ENCODE results near the gene CLEC4D. TPM values are rescaled to one million over a fixed set of nuclear protein-coding genes. Genes with fewer than 3 reads are reported as not detected.
A peak's percentile ranks its signal among the peaks of the same experiment; 100 is the strongest.

CLEC4D gene
- polyA plus RNA-seq, 1 donor (not counting 4 experiments of a cell fraction or from before 2014, with no cell fraction given), result not detected

GRCh38 chr12:8499616-8500015, 13.7 kb upstream of the CLEC4D start:
- dilution Hi-C loops (cut with MboI; ENCODE audit: extremely low pct_ligation_motif_present, low sequenced_read_pairs), result no loop called here
- no peak for FAIRE-seq
- DNase-seq (ENCODE audit: low read depth, low spot score), result no peak

GRCh38 chr12:8501720-8502119, 11.6 kb upstream of the CLEC4D start:
- FAIRE-seq (no peak), DNase-seq (ENCODE audit: low read depth, low spot score) (no peak)
- no peaks in the 10 kb centered on the region for H3K4me1 ChIP-seq (ENCODE audit: control insufficient read depth, extremely low read depth, insufficient read depth, low read length)
- no peaks in the 10 kb centered on the region for H3K9me3 ChIP-seq (ENCODE audit: control insufficient read depth, low read depth, low read length)
- no peak overlapping the region for H3K27ac ChIP-seq (ENCODE audit: control insufficient read depth, insufficient read depth, low read length)
- dilution Hi-C loops (cut with MboI; ENCODE audit: extremely low pct_ligation_motif_present, low sequenced_read_pairs), result no loop called here
- no peaks in the 10 kb centered on the region for H3K9me1 ChIP-seq (ENCODE audit: control insufficient read depth, extremely low read depth, insufficient read depth, low read length)
- H3K4me3 ChIP-seq (ENCODE audit: control insufficient read depth in 2 of 3, extremely low read depth in 1 of 3, insufficient read depth in 2 of 3, low read depth in 1 of 3, low read length in 3 of 3), result no peak overlapping the region
- H3K27me3 ChIP-seq (ENCODE audit: control insufficient read depth, extremely low read depth, insufficient read depth, low read length), result no peaks in the 10 kb centered on the region
- no peaks in the 10 kb centered on the region for H3K79me2 ChIP-seq (ENCODE audit: control insufficient read depth, insufficient read depth, low read length)
- no peak overlapping the region for H3K9ac ChIP-seq (ENCODE audit: control insufficient read depth, extremely low read depth, insufficient read depth, low read length)
- H3K36me3 ChIP-seq (ENCODE audit: control insufficient read depth in 2 of 2, extremely low read depth in 1 of 2, insufficient read depth in 2 of 2, low read length in 2 of 2), result no peaks in the 10 kb centered on the region
- H3K4me2 ChIP-seq (ENCODE audit: control insufficient read depth, extremely low read depth, insufficient read depth, low read depth, low read length), result no peak overlapping the region
- no peak overlapping the region for H2AFZ ChIP-seq (ENCODE audit: control insufficient read depth, low read length)
- H4K20me1 ChIP-seq (ENCODE audit: control insufficient read depth, extremely low read depth, insufficient read depth, low read length), result no peaks in the 10 kb centered on the region
- TF ChIP-seq CTCF (optimal IDR thresholded peaks at IDR 0.05 in 1 of 3, IDR thresholded peaks at IDR 0.05 in 1 of 3, conservative IDR thresholded peaks at IDR 0.05 in 1 of 3; ENCODE audit: extremely low read depth in 1 of 3, insufficient read depth in 2 of 3, low read length in 3 of 3), result no peak
- no peak for TF ChIP-seq EZH2 (IDR thresholded peaks at IDR 0.05; ENCODE audit: low read length)

More at GRCh38 chr12:8499616-8500015, 13.7 kb upstream of the CLEC4D start:
- Histone ChIP-seq H3K9ac (ENCODE audit: control insufficient read depth, extremely low read depth, insufficient read depth, low read length) (no peak overlapping the region), H4K20me1 (ENCODE audit: control insufficient read depth, extremely low read depth, insufficient read depth, low read length) (no peaks in the 10 kb centered on the region), H3K4me2 (ENCODE audit: control insufficient read depth, extremely low read depth, insufficient read depth, low read depth, low read length) (no peak overlapping the region), H3K27me3 (ENCODE audit: control insufficient read depth, extremely low read depth, insufficient read depth, low read length) (no peaks in the 10 kb centered on the region), H3K9me3 (ENCODE audit: control insufficient read depth, low read depth, low read length) (no peaks in the 10 kb centered on the region), H3K9me1 (ENCODE audit: control insufficient read depth, extremely low read depth, insufficient read depth, low read length) (no peaks in the 10 kb centered on the region), H3K36me3 (ENCODE audit: control insufficient read depth in 2 of 2, extremely low read depth in 1 of 2, insufficient read depth in 2 of 2, low read length in 2 of 2) (no peaks in the 10 kb centered on the region), H3K79me2 (ENCODE audit: control insufficient read depth, insufficient read depth, low read length) (no peaks in the 10 kb centered on the region), H2AFZ (ENCODE audit: control insufficient read depth, low read length) (no peak overlapping the region), H3K27ac (ENCODE audit: control insufficient read depth, insufficient read depth, low read length) (no peak overlapping the region), H3K4me3 (ENCODE audit: control insufficient read depth in 2 of 3, extremely low read depth in 1 of 3, insufficient read depth in 2 of 3, low read depth in 1 of 3, low read length in 3 of 3) (no peak overlapping the region), H3K4me1 (ENCODE audit: control insufficient read depth, extremely low read depth, insufficient read depth, low read length) (no peaks in the 10 kb centered on the region)
- TF ChIP-seq EZH2 (IDR thresholded peaks at IDR 0.05; ENCODE audit: low read length) (no peak), CTCF (optimal IDR thresholded peaks at IDR 0.05 in 1 of 3, IDR thresholded peaks at IDR 0.05 in 1 of 3, conservative IDR thresholded peaks at IDR 0.05 in 1 of 3; ENCODE audit: extremely low read depth in 1 of 3, insufficient read depth in 2 of 3, low read length in 3 of 3) (peak in 1 of 3 experiments; percentile 27)

Data from keratinocyte (primary cell).